ENCODE data around the gene DOCK10. TPM values are rescaled to one million over a fixed set of nuclear protein-coding genes. Genes with fewer than 3 reads are reported as not detected.

The DOCK10 gene
- total and polyA plus RNA-seq, 2 donors (not counting 3 experiments of a cell fraction or from before 2014, with no cell fraction given) = 5.8 to 23.0 TPM

GRCh38 chr2:224716921-224717320 is 325.3 kb downstream of the DOCK10 start:
- TF ChIP-seq POLR2AphosphoS5 (IDR thresholded peaks at IDR 0.05; ENCODE audit: insufficient read depth, low read depth, low read length) (no peak), JUN (IDR thresholded peaks at IDR 0.05; ENCODE audit: borderline replicate concordance, insufficient read depth, insufficient read length, low read depth) (no peak), EZH2 (IDR thresholded peaks at IDR 0.05; ENCODE audit: borderline replicate concordance, low read depth, low read length, severe bottlenecking) (no peak), POLR2A (IDR thresholded peaks at IDR 0.05; ENCODE audit: low read depth, low read length) (no peak), GATA2 (IDR thresholded peaks at IDR 0.05; ENCODE audit: insufficient read depth, insufficient read length, low read depth, low read length) (no peak)
- dilution Hi-C loops (cut with MboI; ENCODE audit: extremely low pct_ligation_motif_present, low sequenced_read_pairs) = no loop called here
- POLR2A ChIA-PET = no interaction called here
- Histone ChIP-seq H3K4me3 (replicated peaks in 1 of 3; ENCODE audit: insufficient read depth in 1 of 3, low read depth in 1 of 3, low read length in 3 of 3) (no peak overlapping the region), H3K4me2 (ENCODE audit: insufficient read depth, low read length) (no peak overlapping the region), H2AFZ (ENCODE audit: low read depth, low read length) (no peak overlapping the region), H3K79me2 (ENCODE audit: control insufficient read depth, insufficient read depth, low read length) (no peaks in the 10 kb centered on the region), H3K4me1 (ENCODE audit: control insufficient read depth, extremely low read depth, insufficient read depth, low read length) (no peaks in the 10 kb centered on the region), H3K27ac (ENCODE audit: insufficient read depth, low read depth, low read length) (no peak overlapping the region), H3K9me3 (replicated peaks; ENCODE audit: control insufficient read depth, insufficient read depth, low read length) (no peaks in the 10 kb centered on the region), H3K9ac (replicated peaks; ENCODE audit: extremely low read depth, insufficient read depth, low read length) (no peak overlapping the region), H4K20me1 (replicated peaks; ENCODE audit: control insufficient read depth, extremely low read depth, insufficient read depth, low read length) (no peaks in the 10 kb centered on the region), H3K27me3 (ENCODE audit: control insufficient read depth in 2 of 2, insufficient read depth in 2 of 2, low read length in 2 of 2) (no peaks in the 10 kb centered on the region), H3K9me1 (replicated peaks; ENCODE audit: control insufficient read depth, extremely low read depth, insufficient read depth, low read length) (no peaks in the 10 kb centered on the region), H3K36me3 (ENCODE audit: control insufficient read depth in 2 of 2, extremely low read depth in 1 of 2, insufficient read depth in 2 of 2, low read length in 2 of 2) (no peaks in the 10 kb centered on the region)
- no TSS peak for BruUV-seq (replicated peaks)
- FAIRE-seq (no peak), DNase-seq (ENCODE audit: low read depth, low spot score) (no peak)
- CTCF ChIA-PET = interaction anchor here (0.6 kb wide), 1 partner anchor 20 kb away, joined by 4 read pairs; no protein-coding TSS in a partner anchor
- intact Hi-C loops (cut with micrococcal nuclease) = no loop called here

- dilution Hi-C loops (cut with MboI; ENCODE audit: extremely low pct_ligation_motif_present, low sequenced_read_pairs) = no loop called here
- H3K4me3 ChIP-seq (replicated peaks in 1 of 3; ENCODE audit: insufficient read depth in 1 of 3, low read depth in 1 of 3, low read length in 3 of 3) = no peak within 1 kb of the TSS
- no peaks in the 10 kb centered on the region for H3K27me3 ChIP-seq (ENCODE audit: control insufficient read depth in 2 of 2, insufficient read depth in 2 of 2, low read length in 2 of 2)
- no TSS peak for BruUV-seq (replicated peaks)
- no peaks in the 10 kb centered on the region for H4K20me1 ChIP-seq (replicated peaks; ENCODE audit: control insufficient read depth, extremely low read depth, insufficient read depth, low read length)
- H3K79me2 ChIP-seq (ENCODE audit: control insufficient read depth, insufficient read depth, low read length) = no peaks in the 10 kb centered on the region
- POLR2A ChIA-PET = no interaction called here
- no peak within 1 kb of the TSS for H3K9ac ChIP-seq (replicated peaks; ENCODE audit: extremely low read depth, insufficient read depth, low read length)
- CTCF ChIA-PET = no interaction called here
- H3K36me3 ChIP-seq (ENCODE audit: control insufficient read depth in 2 of 2, extremely low read depth in 1 of 2, insufficient read depth in 2 of 2, low read length in 2 of 2) = no peaks in the 10 kb centered on the region
- intact Hi-C loops (cut with micrococcal nuclease) = no loop called here
- H2AFZ ChIP-seq (ENCODE audit: low read depth, low read length) = no peak within 1 kb of the TSS
- no peaks in the 10 kb centered on the region for H3K9me1 ChIP-seq (replicated peaks; ENCODE audit: control insufficient read depth, extremely low read depth, insufficient read depth, low read length)
- H3K27ac ChIP-seq (ENCODE audit: insufficient read depth, low read depth, low read length) = no peak within 1 kb of the TSS
- TF ChIP-seq MAX (IDR thresholded peaks at IDR 0.05; ENCODE audit: insufficient read depth, insufficient read length) = no peak
- TF ChIP-seq, protein P1, sequence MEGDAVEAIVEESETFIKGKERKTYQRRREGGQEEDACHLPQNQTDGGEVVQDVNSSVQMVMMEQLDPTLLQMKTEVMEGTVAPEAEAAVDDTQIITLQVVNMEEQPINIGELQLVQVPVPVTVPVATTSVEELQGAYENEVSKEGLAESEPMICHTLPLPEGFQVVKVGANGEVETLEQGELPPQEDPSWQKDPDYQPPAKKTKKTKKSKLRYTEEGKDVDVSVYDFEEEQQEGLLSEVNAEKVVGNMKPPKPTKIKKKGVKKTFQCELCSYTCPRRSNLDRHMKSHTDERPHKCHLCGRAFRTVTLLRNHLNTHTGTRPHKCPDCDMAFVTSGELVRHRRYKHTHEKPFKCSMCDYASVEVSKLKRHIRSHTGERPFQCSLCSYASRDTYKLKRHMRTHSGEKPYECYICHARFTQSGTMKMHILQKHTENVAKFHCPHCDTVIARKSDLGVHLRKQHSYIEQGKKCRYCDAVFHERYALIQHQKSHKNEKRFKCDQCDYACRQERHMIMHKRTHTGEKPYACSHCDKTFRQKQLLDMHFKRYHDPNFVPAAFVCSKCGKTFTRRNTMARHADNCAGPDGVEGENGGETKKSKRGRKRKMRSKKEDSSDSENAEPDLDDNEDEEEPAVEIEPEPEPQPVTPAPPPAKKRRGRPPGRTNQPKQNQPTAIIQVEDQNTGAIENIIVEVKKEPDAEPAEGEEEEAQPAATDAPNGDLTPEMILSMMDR (IDR thresholded peaks at IDR 0.05; ENCODE audit: extremely low read depth in 1 of 2, insufficient read depth in 1 of 2, low read depth in 1 of 2, low read length in 2 of 2) = no peak
- no peak for TF ChIP-seq FOS (IDR thresholded peaks at IDR 0.05; ENCODE audit: borderline replicate concordance, insufficient read depth, low read length)
- TF ChIP-seq MYC (IDR thresholded peaks at IDR 0.05; ENCODE audit: low read depth, low read length) = no peak
- no peak for TF ChIP-seq EZH2 (IDR thresholded peaks at IDR 0.05; ENCODE audit: borderline replicate concordance, low read depth, low read length, severe bottlenecking)
- no peak for TF ChIP-seq POLR2A (IDR thresholded peaks at IDR 0.05; ENCODE audit: low read depth, low read length)
- no peak for TF ChIP-seq JUN (IDR thresholded peaks at IDR 0.05; ENCODE audit: borderline replicate concordance, insufficient read depth, insufficient read length, low read depth)
- TF ChIP-seq GATA2 (IDR thresholded peaks at IDR 0.05; ENCODE audit: insufficient read depth, insufficient read length, low read depth, low read length) = no peak
- no peak for TF ChIP-seq POLR2AphosphoS5 (IDR thresholded peaks at IDR 0.05; ENCODE audit: insufficient read depth, low read depth, low read length)
- no peak within 1 kb of the TSS for H3K4me2 ChIP-seq (ENCODE audit: insufficient read depth, low read length)
- FAIRE-seq (no peak), DNase-seq (ENCODE audit: low read depth, low spot score) (no peak)
- H3K4me1 ChIP-seq (ENCODE audit: control insufficient read depth, extremely low read depth, insufficient read depth, low read length) = no peaks in the 10 kb centered on the region
- H3K9me3 ChIP-seq (replicated peaks; ENCODE audit: control insufficient read depth, insufficient read depth, low read length) = no peaks in the 10 kb centered on the region
Observed at GRCh38 chr2:224716201-224716600, 326.1 kb downstream of the DOCK10 start, which contains the start of gene CCDC195. Gene CCDC195 (minus strand): TSS chr2:224716365. CDS start chr2:224716365, 0 bp downstream.
